GM18861 (cell line): ENCODE measurements around the gene PER1.
A peak's percentile ranks its signal among the peaks of the same experiment; 100 is the strongest.

ENCODE experiments used
- ATAC-seq: cut with Tn5 transposase; IDR thresholded peaks from one replicate; pipeline ENCODE4 v1.9.1; 2021; ENCODE audit not compliant: unreplicated experiment

PER1 gene, protein sequence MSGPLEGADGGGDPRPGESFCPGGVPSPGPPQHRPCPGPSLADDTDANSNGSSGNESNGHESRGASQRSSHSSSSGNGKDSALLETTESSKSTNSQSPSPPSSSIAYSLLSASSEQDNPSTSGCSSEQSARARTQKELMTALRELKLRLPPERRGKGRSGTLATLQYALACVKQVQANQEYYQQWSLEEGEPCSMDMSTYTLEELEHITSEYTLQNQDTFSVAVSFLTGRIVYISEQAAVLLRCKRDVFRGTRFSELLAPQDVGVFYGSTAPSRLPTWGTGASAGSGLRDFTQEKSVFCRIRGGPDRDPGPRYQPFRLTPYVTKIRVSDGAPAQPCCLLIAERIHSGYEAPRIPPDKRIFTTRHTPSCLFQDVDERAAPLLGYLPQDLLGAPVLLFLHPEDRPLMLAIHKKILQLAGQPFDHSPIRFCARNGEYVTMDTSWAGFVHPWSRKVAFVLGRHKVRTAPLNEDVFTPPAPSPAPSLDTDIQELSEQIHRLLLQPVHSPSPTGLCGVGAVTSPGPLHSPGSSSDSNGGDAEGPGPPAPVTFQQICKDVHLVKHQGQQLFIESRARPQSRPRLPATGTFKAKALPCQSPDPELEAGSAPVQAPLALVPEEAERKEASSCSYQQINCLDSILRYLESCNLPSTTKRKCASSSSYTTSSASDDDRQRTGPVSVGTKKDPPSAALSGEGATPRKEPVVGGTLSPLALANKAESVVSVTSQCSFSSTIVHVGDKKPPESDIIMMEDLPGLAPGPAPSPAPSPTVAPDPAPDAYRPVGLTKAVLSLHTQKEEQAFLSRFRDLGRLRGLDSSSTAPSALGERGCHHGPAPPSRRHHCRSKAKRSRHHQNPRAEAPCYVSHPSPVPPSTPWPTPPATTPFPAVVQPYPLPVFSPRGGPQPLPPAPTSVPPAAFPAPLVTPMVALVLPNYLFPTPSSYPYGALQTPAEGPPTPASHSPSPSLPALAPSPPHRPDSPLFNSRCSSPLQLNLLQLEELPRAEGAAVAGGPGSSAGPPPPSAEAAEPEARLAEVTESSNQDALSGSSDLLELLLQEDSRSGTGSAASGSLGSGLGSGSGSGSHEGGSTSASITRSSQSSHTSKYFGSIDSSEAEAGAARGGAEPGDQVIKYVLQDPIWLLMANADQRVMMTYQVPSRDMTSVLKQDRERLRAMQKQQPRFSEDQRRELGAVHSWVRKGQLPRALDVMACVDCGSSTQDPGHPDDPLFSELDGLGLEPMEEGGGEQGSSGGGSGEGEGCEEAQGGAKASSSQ (N-terminal part only)

DNA sequence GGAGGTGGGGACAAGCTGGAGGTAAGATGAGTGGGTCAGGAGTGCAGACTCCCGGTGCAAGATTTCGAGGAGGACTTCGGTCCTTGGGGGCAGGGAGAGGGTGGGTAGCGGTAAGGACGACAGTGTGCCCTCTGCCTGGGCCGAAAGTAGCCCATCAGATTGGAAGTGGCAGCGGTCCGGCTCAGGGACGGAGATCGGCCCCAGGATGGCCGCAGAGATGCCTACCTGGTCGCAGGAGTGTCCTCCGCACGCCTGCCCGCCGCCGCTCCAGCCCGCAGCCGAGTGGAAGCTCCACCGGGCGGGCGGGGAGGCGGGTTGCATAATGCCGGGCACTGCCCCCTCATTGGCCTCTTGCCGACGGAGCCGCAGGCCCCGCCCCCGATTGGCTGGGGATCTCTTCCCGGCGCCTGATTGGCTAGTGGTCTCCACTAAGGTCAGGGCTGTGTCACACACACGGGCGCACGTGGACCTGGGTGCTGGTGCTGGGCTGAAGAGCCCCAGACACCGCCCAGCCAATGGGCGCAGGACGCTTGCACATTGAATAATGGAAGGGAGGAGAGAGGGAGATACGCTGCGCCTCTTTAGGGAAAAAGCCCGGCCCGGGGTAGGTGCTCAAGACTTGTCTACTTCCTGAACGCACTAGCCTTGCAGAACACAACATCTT, at the start of gene PER1:
Gene PER1 (minus strand): TSS at position 293 of the 664 bp plus-strand sequence. CDS start 1,698 bp downstream, outside the sequence.
- no peak for ATAC-seq

DNA sequence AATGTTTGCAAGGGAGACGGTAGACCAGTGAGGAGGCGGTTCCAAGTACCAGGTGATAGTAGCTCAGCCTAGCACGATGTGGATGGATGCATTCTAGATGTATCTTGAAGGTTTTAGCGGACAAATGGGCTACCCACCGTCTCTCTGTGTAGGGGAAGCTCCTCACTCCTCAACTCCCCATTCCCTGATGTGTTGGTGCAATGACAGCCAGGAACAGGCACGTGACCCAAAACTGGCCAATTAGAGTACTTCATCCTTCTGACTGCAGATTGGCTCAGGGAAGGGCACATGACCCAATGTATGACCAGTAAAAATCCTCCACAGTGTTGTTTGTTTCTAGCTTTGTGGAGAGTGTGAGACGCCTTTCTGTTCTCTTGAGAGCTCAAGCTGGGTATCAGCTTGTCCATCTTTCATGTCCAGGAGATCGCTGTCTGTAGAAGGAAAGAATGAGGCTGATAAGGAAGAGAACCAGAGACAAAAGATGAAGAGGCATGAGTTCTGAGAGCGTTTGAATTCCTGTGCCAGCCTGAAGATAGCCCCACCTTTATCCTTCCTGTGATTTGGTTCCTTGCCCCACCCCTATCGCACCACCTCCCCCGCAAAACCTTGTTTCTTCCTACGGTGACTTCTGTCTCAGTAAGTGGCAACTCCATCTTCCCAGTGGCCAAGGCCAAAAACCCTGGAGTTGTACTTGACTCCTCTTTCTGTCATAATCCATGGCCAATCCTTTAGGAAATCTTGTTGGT, 40.0 kb upstream of the PER1 start:
- peak; percentile 28 for ATAC-seq

DNA sequence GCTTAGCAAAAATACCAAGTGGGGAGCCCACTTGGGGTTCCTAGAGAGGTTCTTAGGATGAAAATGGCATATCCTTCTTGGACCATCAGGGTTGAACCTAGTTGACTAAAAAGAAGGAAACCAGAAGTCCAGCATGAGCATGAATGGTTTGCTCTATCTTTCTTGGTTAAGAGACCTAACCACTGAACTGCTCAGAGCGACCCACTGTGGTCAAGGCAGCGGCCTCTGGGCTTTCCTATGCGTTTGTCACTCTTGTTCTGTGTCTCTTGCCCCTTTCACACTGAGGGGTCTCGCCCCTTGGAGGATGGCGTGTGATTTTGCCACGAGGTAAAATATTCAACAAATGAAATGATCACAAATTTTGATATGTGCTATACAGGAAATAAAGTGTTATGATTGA, 38.3 kb upstream of the PER1 start:
- no peak for ATAC-seq

DNA sequence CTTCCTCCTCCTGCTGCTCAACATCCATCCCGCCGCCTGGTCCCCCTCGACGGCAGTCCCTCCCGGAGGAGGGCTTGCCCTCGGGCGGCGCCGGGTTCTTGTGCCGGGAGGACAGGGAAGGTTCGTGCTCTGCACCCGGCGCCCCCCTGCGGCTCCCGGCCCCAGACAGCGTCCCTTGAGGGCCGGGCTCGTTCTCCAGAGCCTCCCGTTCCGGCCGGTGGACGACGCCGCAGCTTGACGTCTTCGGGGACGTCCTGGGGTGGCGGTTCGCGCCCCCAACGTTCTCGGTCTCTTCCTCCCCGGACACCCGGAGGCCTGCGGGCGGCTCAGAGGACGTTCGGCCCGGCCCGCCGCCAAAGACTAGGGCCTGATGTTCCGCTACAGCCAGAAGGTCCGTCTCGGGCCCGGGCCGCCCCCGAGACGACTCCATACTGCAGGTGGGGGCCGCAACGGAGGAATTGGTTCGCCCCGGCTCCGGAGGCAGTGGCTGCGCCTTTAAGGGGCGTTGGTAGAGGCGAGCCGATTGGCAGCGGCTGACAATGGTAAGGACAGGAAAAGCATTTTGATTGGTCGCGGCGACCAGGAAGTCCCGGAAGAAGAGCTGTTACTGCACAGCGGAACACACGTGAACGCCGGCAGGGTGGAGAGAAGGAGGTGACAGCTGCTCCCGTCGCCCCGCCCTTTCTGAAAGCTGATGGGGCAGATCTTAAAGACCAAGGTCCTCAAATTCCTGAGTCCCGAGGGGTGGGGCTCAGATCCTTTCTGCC, 37.7 kb upstream of the PER1 start, which contains the start of gene BORCS6:
Gene BORCS6 (minus strand): TSS at position 470 of the 767 bp plus-strand sequence. CDS start 40 bp downstream, at position 430.
- peak; percentile 43 for ATAC-seq

DNA sequence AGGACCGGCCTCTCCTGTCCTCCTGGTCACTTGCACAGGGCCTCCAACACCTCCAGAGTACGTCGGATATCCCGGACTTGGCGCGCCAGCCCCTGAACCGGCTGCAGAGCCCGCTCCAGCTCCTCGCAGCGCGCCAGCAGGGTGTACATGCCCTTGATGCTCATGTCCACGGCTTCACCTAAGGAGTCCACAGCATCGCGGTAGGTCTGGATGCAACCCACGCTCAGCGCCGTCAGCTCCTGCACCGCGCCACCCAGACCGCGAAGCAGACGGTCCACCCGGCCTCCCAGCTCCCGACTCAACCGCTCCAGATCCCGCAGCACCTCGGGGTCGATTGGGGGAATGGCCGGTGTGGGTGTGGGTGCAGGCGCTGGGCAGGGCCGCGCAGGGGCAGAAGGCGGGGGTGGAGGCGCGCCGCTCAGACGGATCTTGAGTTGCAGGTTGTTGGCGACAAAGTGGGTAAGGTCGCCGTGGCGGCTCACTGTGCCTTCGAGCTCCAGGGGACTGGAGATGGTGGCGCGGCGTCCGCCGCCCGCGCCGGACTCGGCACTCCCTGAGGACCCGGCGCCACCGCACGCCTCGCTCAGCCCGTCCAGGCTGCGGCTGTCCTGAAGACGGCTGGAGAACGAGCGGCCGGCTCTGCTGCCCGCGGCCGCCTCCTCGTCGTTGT, 37.0 kb upstream of the PER1 start:
- ATAC-seq, result no peak

DNA sequence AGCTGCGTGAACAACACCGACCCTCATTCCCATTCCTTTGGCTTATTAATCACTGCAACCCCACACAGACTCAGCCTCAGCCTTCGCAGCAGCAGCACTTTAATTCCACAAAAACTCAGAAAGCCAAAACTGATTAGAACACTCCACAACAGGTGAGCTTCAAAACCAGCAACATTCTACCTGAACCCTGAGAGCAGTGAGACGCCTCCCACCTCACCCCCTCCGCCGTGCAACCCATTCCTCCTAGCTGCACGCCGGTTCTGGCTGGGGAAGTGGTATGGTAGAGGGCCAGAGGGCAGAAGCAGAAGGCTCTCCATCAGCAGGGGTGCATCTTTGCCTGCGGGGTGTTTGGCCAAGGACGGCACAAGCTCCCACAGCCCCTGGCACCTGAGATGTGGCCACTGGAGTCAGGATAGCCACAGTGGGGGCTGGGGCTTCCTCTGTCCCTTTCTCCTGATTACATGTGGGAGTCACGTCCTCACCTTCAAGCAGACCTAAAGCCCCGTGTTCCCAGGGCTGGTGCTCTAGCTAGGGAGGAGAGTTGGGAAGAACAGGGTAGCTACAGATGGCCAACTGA, 36.1 kb upstream of the PER1 start:
- ATAC-seq, result no peak

DNA sequence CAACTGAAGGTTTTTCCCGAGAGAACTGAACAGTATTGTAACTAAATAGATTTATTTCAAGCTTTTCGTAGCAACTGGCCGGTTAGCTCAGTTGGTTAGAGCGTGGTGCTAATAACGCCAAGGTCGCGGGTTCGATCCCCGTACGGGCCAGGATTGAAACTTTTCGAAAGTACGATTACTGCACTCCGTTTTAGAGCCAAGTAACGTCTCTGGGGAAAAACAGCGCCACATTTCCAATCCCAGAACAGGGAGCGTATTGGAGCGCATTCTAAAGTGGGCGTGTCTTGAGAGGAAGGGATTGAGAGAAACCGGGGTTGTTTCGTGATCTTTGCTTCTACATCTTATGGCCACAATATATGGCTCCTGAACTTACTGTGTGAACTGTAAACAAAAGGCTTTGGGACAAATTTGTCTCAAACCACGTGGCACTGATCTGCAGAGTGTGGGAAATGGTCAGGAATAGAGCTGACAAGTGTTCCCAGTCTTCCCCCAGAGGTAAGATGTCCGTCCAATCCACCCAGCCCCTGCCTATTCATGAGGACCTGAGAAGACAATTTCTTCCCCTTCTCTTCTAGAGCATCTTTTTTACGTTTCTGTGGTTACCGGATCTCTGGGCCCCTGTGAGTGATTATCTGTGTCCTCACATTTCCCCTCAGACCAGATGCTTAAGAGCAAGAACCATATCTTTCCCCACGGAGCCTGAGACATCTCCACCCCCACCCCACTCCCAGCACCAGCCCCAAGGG, 35.5 kb upstream of the PER1 start:
- ATAC-seq, result peak; percentile 19

DNA sequence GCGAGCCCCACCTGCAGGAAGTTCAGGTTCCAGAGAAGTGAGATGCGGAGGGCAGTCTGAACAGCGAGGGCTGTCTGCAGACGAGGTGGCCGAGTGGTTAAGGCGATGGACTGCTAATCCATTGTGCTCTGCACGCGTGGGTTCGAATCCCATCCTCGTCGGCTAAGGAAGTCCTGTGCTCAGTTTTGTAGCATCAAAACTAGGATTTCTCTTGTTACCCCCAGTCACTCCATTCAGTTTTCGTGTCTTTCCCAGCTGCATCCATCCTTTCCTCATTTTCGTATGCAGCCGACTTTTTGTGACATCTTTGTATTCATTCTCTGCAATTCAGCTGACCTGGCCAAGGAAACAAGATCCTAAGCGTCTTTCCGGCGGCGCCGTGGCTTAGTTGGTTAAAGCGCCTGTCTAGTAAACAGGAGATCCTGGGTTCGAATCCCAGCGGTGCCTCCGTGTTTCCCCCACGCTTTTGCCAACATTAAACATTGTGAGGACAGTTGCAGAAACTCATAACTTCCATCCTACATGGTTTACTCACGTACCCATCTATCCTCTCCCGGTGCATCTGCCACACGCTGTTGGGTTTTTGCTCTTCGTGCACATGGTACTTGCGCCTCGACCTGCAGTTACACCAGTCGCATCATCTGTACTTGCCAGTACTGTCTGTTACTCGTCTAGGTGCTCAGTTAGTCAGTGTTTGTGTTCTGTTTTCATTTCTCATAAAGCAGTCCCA, 34.7 kb upstream of the PER1 start:
- peak; percentile 18 for ATAC-seq

DNA sequence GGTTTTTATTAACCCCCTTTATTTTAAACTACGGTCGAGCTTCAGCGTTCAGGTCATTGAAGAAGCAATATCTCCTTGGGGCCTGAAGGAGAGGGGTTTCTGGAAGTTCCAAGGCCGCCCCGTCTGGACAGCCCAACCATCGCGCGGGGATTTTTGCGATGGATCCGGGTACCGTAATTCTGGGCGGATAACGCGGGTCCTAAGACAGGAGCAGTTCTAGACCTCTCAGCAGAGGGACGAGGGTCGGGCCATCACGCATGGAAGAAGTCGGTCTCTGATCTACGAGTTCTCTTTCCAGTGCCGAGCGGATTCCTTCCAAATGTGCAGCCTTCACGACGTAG, 34.2 kb upstream of the PER1 start:
- no peak for ATAC-seq

DNA sequence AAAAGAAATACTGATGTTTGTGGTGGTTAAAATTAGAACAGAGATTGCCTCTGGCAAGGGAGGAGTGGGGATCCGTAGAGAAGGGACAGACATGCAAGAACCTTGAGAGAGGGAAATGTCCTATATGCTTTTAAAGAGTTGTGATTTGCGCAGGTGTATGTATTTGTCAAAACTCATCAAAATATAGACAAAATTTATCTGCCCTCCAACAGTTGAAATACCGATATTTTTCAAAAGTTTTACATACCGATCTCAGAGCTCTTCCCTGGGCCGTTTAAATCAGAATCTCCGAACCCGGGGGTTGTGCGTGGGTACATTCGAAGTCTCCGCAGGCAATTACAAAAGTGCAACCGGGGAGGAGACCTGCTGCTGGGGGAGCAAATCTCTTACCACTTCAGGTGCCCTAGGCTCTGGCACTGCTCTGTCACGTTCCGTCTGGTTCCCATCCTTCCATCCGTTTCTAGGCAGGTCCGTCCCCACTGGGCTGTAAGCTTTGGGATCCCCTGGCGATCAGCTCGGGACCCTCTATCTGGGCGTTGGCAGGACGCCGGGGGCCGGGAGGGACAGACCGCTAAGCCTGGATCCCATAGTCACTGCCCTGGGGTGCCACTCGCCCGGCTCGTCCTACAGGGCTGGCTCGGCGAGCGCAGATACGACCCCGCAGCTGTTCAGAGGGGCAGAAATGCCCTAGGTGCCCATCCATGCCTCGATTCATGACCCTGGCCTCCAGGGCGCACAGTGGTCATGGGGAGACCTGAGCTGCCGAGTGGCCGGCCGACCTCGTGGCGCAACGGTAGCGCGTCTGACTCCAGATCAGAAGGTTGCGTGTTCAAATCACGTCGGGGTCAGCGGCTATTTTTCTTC, 33.6 kb upstream of the PER1 start:
- ATAC-seq, result no peak

DNA sequence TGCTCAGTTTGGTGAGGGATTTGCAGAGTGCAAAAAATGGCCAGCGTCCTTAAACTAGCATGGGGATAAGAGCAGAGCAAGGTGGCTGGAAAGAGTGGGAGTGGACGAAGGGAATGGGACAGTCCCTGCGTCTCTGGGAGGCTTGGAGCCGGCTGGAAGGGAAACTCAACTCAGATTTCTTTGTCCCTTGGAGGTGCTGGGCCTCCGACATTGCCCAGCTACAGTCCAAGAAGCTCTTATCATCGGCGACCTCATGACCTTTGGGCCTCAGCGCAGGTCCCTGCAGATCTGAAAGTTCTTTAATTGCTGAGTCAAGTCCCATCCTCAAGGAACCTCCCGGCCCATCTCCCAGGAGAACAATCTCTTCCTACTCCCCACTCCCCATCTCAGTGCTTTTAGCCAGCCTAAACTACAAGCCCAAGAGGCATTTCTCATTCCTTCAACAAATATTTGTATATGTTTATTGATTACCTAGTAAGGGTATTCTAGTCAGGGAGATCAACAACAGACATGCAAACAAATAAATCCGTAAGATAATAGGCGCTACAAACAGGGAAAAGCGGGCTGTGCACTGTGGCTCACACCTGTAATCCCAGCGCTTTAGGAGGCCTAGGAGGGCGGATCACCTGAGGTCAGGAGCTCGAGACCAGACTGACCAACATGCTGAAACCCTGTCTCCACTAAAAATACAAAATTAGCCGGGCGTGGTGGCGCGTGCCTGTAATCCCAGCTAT, 25.0 kb upstream of the PER1 start:
- no peak for ATAC-seq

DNA sequence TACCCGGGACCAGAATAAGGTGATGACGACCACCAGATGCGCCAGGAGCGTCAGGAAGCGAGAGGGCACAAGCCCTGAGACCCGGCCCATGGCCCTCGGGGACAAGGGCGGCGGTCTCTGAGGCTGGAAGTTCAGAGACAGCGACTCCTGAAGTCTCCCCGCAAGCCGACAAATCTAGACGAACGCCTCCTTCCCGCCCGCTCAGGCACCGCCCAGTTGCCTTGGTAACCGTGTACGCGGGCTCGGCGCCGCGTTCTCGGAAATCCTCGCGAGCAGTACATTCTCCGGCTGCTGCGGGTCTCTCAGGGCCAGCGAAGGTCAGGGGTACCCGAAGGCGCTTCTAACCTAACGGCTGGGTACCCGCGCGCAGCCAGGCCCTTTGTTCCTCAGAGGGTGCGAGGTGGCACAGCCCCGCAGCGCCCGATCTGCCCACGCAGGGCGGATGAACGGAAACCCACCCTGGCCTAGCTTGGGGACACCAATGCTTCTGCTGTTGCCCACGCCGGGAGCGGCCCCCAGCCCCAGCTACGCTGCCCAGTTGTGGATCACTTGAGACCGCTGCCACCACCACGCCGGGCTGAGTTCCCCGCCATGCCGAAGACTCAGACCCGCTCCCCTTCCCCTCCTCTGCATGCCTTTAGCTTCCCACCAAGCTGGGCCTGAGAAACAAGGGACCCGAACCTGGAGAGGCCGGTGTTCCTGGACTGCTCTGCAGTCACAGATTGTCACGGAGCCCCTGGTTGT, 24.2 kb upstream of the PER1 start, which contains the start of gene TMEM107:
Gene TMEM107 (minus strand): TSS at position 184 of the 744 bp plus-strand sequence. CDS start 94 bp downstream, at position 90.
- ATAC-seq, result peak; percentile 32

DNA sequence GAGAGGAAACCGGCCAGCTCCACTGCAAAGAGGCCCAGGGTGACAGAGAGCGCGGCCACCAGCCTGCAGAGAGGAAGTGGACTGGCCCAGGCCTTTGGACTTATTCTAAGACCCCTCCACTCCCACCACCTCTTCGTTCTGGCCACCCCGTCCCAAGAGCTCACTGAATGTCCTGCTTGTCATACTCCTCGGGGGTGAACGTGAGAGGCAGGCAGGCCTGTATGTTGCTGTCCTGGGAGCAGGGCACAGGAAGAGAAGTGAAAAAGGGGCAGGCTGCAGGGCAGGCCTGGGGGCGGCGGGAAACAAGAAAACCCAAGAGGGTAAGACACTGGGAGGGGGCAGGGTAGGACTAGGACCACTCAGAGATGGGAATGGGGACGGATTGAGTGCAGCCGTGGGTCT, 23.6 kb upstream of the PER1 start:
- no peak for ATAC-seq

DNA sequence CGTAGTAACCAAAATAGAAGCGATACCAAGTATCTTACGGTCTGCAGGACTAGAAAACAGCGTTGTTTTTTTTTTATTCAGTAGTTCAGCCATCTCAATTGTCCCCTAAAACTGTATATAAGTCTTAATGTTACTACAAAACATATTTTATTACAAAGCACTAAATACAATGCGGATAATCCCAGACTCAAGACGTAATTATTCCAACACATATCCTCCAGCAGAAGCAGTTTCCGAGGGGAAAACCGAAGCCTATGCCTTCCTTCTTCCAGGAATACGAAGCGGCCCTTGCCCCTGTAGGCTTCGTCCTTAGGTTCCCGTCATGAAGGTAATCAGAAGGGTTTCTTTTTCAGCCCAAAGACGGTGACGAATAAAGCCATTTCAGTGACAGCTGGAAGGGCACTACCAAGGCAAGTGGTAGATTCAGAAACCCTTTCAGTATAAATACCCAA, 21.7 kb upstream of the PER1 start:
- no peak for ATAC-seq
